ENCODE results near the gene JMY. TPM values are rescaled to one million over a fixed set of nuclear protein-coding genes. Genes with fewer than 3 reads are reported as not detected.

Gene JMY
- total RNA-seq, 1 experiment from 2014 or later: 11.7 TPM

DNA sequence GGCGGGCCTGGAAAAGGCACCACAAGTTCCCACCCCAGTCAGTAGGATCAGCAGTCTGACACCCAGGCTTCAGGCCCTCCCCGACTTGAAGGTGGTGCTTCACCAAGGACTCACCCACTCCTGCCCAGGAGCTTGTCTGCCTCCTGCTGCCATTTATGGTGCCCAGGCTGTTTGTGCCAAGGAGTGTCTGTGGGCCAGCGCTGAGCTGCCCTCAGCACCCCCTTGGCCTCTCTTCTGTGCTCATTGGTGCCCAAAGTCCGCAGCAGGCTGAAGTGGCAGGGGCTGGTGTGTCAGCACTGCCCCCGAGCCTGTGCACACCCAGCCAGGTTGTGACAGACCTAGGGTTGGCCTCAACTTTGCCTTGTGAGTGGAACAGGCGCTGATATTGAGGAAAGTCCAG, 23.5 kb downstream of the JMY start:
- Histone ChIP-seq H3K4me2 (no peak overlapping the region), H3K36me3 (ENCODE audit: low read depth) (no peaks in the 10 kb centered on the region), H3K27me3 (ENCODE audit: insufficient read depth, low read depth) (no peaks in the 10 kb centered on the region), H3K9me2 (ENCODE audit: insufficient read depth) (no peaks in the 10 kb centered on the region), H3F3A (ENCODE audit: insufficient read depth, low read depth) (no peaks in the 10 kb centered on the region), H3K9me3 (ENCODE audit: insufficient read depth, low read depth) (no peaks in the 10 kb centered on the region), H3K27ac (no peak overlapping the region), H4K20me1 (ENCODE audit: insufficient read depth) (peaks cover 14% of the 10 kb centered on the region; the same call in 1 of the 2 replicates), H3K4me3 (no peak overlapping the region), H3K79me2 (ENCODE audit: low read depth) (peaks cover 13% of the 10 kb centered on the region), H3K4me1 (replicated peaks; ENCODE audit: insufficient read depth) (0 out of 2 replicates have a peak, but pooled peaks cover 7% of the 10 kb centered on the region), H2AFZ (no peak overlapping the region)
- no peak for DNase-seq
- BruUV-seq (replicated peaks): no TSS peak
- ChIA-PET POLR2A (ENCODE audit: unreplicated experiment) (no interaction called here), CTCF (no interaction called here)
- TF ChIP-seq EZH2 (IDR thresholded peaks at IDR 0.05; ENCODE audit: low read depth): no peak
- TF ChIP-seq, protein P1, sequence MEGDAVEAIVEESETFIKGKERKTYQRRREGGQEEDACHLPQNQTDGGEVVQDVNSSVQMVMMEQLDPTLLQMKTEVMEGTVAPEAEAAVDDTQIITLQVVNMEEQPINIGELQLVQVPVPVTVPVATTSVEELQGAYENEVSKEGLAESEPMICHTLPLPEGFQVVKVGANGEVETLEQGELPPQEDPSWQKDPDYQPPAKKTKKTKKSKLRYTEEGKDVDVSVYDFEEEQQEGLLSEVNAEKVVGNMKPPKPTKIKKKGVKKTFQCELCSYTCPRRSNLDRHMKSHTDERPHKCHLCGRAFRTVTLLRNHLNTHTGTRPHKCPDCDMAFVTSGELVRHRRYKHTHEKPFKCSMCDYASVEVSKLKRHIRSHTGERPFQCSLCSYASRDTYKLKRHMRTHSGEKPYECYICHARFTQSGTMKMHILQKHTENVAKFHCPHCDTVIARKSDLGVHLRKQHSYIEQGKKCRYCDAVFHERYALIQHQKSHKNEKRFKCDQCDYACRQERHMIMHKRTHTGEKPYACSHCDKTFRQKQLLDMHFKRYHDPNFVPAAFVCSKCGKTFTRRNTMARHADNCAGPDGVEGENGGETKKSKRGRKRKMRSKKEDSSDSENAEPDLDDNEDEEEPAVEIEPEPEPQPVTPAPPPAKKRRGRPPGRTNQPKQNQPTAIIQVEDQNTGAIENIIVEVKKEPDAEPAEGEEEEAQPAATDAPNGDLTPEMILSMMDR (conservative IDR thresholded peaks at IDR 0.05): no peak
- intact Hi-C loops (cut with micrococcal nuclease; ENCODE audit: unreplicated experiment): no loop called here

DNA sequence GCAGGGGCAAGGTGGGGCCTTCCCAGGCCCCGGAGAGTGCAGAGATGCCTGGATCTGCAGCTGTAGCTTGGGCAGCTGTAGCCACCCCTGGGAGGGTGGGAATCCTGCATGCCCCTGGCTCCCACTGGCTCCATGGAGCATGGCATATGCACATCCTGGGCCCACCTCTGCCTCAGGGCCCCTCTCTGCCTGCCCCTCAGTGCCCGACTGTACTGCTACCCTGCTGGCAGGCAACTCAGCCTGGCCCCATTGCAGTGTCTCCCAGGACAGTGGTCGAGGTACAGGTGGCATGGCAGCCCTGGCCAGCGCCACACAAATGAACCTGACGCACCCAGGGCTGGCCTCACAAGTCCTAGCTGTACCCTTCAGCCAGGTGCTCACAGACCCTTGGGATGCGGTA, 23.9 kb downstream of the JMY start:
- no peak overlapping the region for H2AFZ ChIP-seq
- ChIA-PET CTCF (no interaction called here), POLR2A (ENCODE audit: unreplicated experiment) (no interaction called here)
- intact Hi-C loops (cut with micrococcal nuclease; ENCODE audit: unreplicated experiment): no loop called here
- TF ChIP-seq, protein P1 (conservative IDR thresholded peaks at IDR 0.05): no peak
- H3F3A ChIP-seq (ENCODE audit: insufficient read depth, low read depth): no peaks in the 10 kb centered on the region
- no peak overlapping the region for H3K4me2 ChIP-seq
- peaks cover 10% of the 10 kb centered on the region for H3K79me2 ChIP-seq (ENCODE audit: low read depth)
- H3K27me3 ChIP-seq (ENCODE audit: insufficient read depth, low read depth): no peaks in the 10 kb centered on the region
- no peaks in the 10 kb centered on the region for H3K9me3 ChIP-seq (ENCODE audit: insufficient read depth, low read depth)
- no TSS peak for BruUV-seq (replicated peaks)
- no peak overlapping the region for H3K4me3 ChIP-seq
- H3K9me2 ChIP-seq (ENCODE audit: insufficient read depth): no peaks in the 10 kb centered on the region
- H4K20me1 ChIP-seq (ENCODE audit: insufficient read depth): peaks cover 14% of the 10 kb centered on the region; the same call in 1 of the 2 replicates
- DNase-seq: no peak
- no peak overlapping the region for H3K27ac ChIP-seq
- H3K36me3 ChIP-seq (ENCODE audit: low read depth): no peaks in the 10 kb centered on the region
- 0 out of 2 replicates have a peak, but pooled peaks cover 7% of the 10 kb centered on the region for H3K4me1 ChIP-seq (replicated peaks; ENCODE audit: insufficient read depth)

DNA sequence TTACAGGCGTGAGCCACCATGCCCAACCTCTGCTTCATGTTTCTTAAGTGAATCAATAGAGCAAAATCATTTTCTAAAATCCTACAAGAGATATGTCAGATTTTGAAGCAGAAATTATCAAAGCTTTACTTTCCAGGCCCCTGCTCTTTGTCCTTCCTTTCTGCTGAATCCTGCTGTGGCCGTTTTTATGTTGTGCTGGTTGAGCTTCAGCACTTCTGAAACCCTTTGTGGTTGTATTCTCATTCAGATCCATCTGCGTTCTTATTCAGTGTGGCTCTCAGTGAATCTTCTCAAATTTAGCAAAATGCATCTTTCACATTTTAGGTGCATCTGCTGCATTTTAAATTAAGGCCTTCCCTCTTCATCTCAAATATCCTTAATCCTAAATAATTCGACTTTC, 26.0 kb downstream of the JMY start:
- Histone ChIP-seq H3K9me2 (ENCODE audit: insufficient read depth) (no peaks in the 10 kb centered on the region), H3K79me2 (ENCODE audit: low read depth) (no peaks in the 10 kb centered on the region), H2AFZ (no peak overlapping the region), H4K20me1 (ENCODE audit: insufficient read depth) (peaks cover 5% of the 10 kb centered on the region; the same call in 1 of the 2 replicates), H3K36me3 (ENCODE audit: low read depth) (no peaks in the 10 kb centered on the region), H3K4me3 (no peak overlapping the region), H3K27ac (no peak overlapping the region), H3K27me3 (ENCODE audit: insufficient read depth, low read depth) (no peaks in the 10 kb centered on the region), H3K4me1 (replicated peaks; ENCODE audit: insufficient read depth) (no peaks in the 10 kb centered on the region), H3K9me3 (ENCODE audit: insufficient read depth, low read depth) (no peaks in the 10 kb centered on the region), H3F3A (ENCODE audit: insufficient read depth, low read depth) (no peaks in the 10 kb centered on the region), H3K4me2 (no peak overlapping the region)
- no peak for DNase-seq
- BruUV-seq (replicated peaks): no TSS peak
- intact Hi-C loops (cut with micrococcal nuclease; ENCODE audit: unreplicated experiment): no loop called here
- CTCF ChIA-PET: no interaction called here
- POLR2A ChIA-PET (ENCODE audit: unreplicated experiment): no interaction called here
- TF ChIP-seq, protein P1 (conservative IDR thresholded peaks at IDR 0.05): no peak
- TF ChIP-seq EZH2 (IDR thresholded peaks at IDR 0.05; ENCODE audit: low read depth): no peak

Data from PC-9 (cell line).